Erythroblast (primary cell): ENCODE results near the gene SST.

Source experiments
- DNase-seq, 2 experiments: peaks; one replicate each; lab custom pipeline; 2025; lab: John Stamatoyannopoulos, UW
- GATA1 ChIP-seq: IDR thresholded peaks from 2 replicates; pipeline ENCODE4 v1.6.1; 2011; ENCODE audit warnings: low read depth, mild to moderate bottlenecking, control low read depth, low read length, moderate library complexity
- POLR2A ChIP-seq: IDR thresholded peaks from 2 replicates; pipeline ENCODE4 v1.6.1; 2011; ENCODE audit warnings: mild to moderate bottlenecking, low read length

The SST gene

GRCh38 chr3:187669675-187670504 lies at the start of gene SST:
Gene SST, minus strand, starts transcription at chr3:187670394. Its CDS starts 103 bp downstream, at chr3:187670291.
- TF ChIP-seq GATA1 (no peak), POLR2A (no peak)
- DNase-seq: peak; percentile 3 to 17

GRCh38 chr3:187719628-187720336 lies 49.6 kb upstream of the SST start:
- DNase-seq: no peak
- TF ChIP-seq GATA1: no peak
- no peak for TF ChIP-seq POLR2A

- TF ChIP-seq GATA1 (no peak), POLR2A (no peak)
- DNase-seq: no peak
These were observed 48.6 kb upstream of the SST start for GRCh38 chr3:187718802-187719201.

- TF ChIP-seq POLR2A (no peak), GATA1 (no peak)
- DNase-seq: no peak
These were observed 47.4 kb upstream of the SST start for GRCh38 chr3:187717572-187717971.

- peak; percentile 47 to 77 for DNase-seq
- TF ChIP-seq GATA1: no peak
- no peak for TF ChIP-seq POLR2A
These were observed 44.3 kb upstream of the SST start for GRCh38 chr3:187714404-187714979.

- TF ChIP-seq GATA1 (no peak), POLR2A (no peak)
- DNase-seq: peak; percentile 55 to 57
These were observed 43.3 kb upstream of the SST start for GRCh38 chr3:187713504-187713903.

GRCh38 chr3:187709155-187709554 lies 39.0 kb upstream of the SST start:
- TF ChIP-seq POLR2A (no peak), GATA1 (no peak)
- no peak for DNase-seq

- TF ChIP-seq GATA1: no peak
- TF ChIP-seq POLR2A: no peak
- no peak for DNase-seq
These were observed 38.5 kb upstream of the SST start for GRCh38 chr3:187708696-187709095.

- no peak for DNase-seq
- TF ChIP-seq GATA1 (no peak), POLR2A (no peak)
These were observed 36.8 kb upstream of the SST start for GRCh38 chr3:187706971-187707370.

GRCh38 chr3:187705164-187705563 lies 35.0 kb upstream of the SST start:
- TF ChIP-seq GATA1 (no peak), POLR2A (no peak)
- DNase-seq: no peak

GRCh38 chr3:187702507-187703033 lies 32.4 kb upstream of the SST start, which contains the start of gene RTP2:
Gene RTP2, minus strand, starts transcription at chr3:187702557. Its CDS starts 429 bp downstream, at chr3:187702128.
- DNase-seq: no peak
- TF ChIP-seq POLR2A (no peak), GATA1 (no peak)

GRCh38 chr3:187700249-187700648 lies 30.1 kb upstream of the SST start:
- no peak for DNase-seq
- TF ChIP-seq POLR2A: no peak

- no peak for DNase-seq
- TF ChIP-seq GATA1 (no peak), POLR2A (no peak)
These were observed 28.6 kb upstream of the SST start for GRCh38 chr3:187698499-187699399.
